SK-N-SH (cell line): Measurements from ENCODE around the gene PRLR. TPM values are rescaled to one million over a fixed set of nuclear protein-coding genes. Genes with fewer than 3 reads are reported as not detected.

Experiments
- CTCF ChIA-PET: fragments of 300-600, 350-600 bp; formaldehyde crosslinking; extraction: SDS; loops from one replicate; lab custom pipeline; 2021; lab: Yijun Ruan, JAX
- POLR2A ChIA-PET: fragments of 350-600 bp; sonication (Branson Sonifier 250); formaldehyde crosslinking; extraction: SDS; loops from one replicate; lab custom pipeline; 2020; ENCODE audit warnings: antibody characterized with exemption, inconsistent platforms; lab: Yijun Ruan, JAX
- DNase-seq: peaks from one replicate; pipeline ENCODE4 v3.0.0; 2012
- H2AFZ ChIP-seq: fragments of 200-600 bp; sonication (generic); 2 replicates; pipeline ENCODE4 v1.8.1; 2016; ENCODE audit warnings: antibody characterized with exemption, mild to moderate bottlenecking, low read depth
- H3F3A ChIP-seq: fragments of 200-600 bp; sonication (generic); replicated peaks from 2 replicates; pipeline ENCODE3; 2016; ENCODE audit warnings: antibody characterized with exemption, mild to moderate bottlenecking; ENCODE audit not compliant: insufficient read depth
- H3K27ac ChIP-seq, 2 experiments: fragments of 200-500 bp in 1 of 2; fragments of 200-600 bp in 1 of 2; sonication (Bioruptor generic) in 1 of 2; sonication (generic), shearing (Covaris generic) in 1 of 2; 2 replicates each; pipeline versions ENCODE4 v1.5.1 to v1.6.1; 2014 to 2016; ENCODE audit warnings: low read depth in 2 of 2, inconsistent platforms in 1 of 2, low read length in 1 of 2, mild to moderate bottlenecking in 1 of 2, mixed read lengths in 1 of 2
- H3K27me3 ChIP-seq: fragments of 200-600 bp; sonication (generic), shearing (Covaris generic); 2 replicates; pipeline ENCODE4 v1.6.1; 2016; ENCODE audit warnings: mixed run types; ENCODE audit not compliant: insufficient read depth
- H3K36me3 ChIP-seq, 2 experiments: fragments of 200-500 bp in 1 of 2; fragments of 200-600 bp in 1 of 2; sonication (Bioruptor generic) in 1 of 2; sonication (generic) in 1 of 2; replicated peaks in 1 of 2; 2 replicates each; pipeline versions ENCODE3 to v1.5.1; 2014 to 2016; ENCODE audit warnings: low read length in 1 of 2, mild to moderate bottlenecking in 1 of 2; ENCODE audit not compliant: insufficient read depth in 2 of 2, control insufficient read depth in 1 of 2
- H3K4me1 ChIP-seq, 2 experiments: fragments of 200-500 bp in 1 of 2; fragments of 200-600 bp in 1 of 2; sonication (Bioruptor generic) in 1 of 2; sonication (generic), shearing (Covaris generic) in 1 of 2; 2 replicates each; pipeline versions ENCODE4 v1.5.1 to v1.6.1; 2014 to 2016; ENCODE audit warnings: low read depth in 1 of 2, low read length in 1 of 2, mixed run types in 1 of 2; ENCODE audit not compliant: insufficient read depth in 2 of 2, control insufficient read depth in 1 of 2
- H3K4me2 ChIP-seq: fragments of 200-600 bp; sonication (generic), shearing (Covaris generic); 2 replicates; pipeline ENCODE4 v1.6.1; 2017; ENCODE audit warnings: mixed run types
- H3K4me3 ChIP-seq, 2 experiments: fragments of 200-500 bp in 1 of 2; fragments of 200-600 bp in 1 of 2; sonication (Bioruptor generic) in 1 of 2; sonication (generic), shearing (Covaris generic) in 1 of 2; 2 replicates each; pipeline versions ENCODE4 v1.5.1 to v1.8.1; 2014 to 2016; ENCODE audit warnings: low read depth in 2 of 2, inconsistent platforms in 1 of 2, low read length in 1 of 2, mild to moderate bottlenecking in 1 of 2, mixed read lengths in 1 of 2, moderate library complexity in 1 of 2
- H3K79me2 ChIP-seq: fragments of 200-600 bp; sonication (generic); 2 replicates; pipeline ENCODE4 v1.8.1; 2017; ENCODE audit warnings: mild to moderate bottlenecking; ENCODE audit not compliant: insufficient read depth
- H3K9ac ChIP-seq: fragments of 200-600 bp; sonication (generic); 2 replicates; pipeline ENCODE4 v1.6.1; 2017; ENCODE audit warnings: mixed run types
- H3K9me2 ChIP-seq: fragments of 200-600 bp; sonication (generic); 2 replicates; pipeline ENCODE4 v1.6.1; 2017; ENCODE audit warnings: mixed run types
- H3K9me3 ChIP-seq: fragments of 200-600 bp; sonication (generic); 2 replicates; pipeline ENCODE4 v1.6.1; 2017; ENCODE audit warnings: mixed run types, mild to moderate bottlenecking, moderate library complexity
- H4K20me1 ChIP-seq: fragments of 200-600 bp; sonication (generic); 2 replicates; pipeline ENCODE4 v1.6.1; 2017; ENCODE audit warnings: mild to moderate bottlenecking, mixed run types; ENCODE audit not compliant: insufficient read depth
- ELF1 ChIP-seq: IDR thresholded peaks from 2 replicates; pipeline ENCODE4 v1.4.0; 2012
- EZH2phosphoT487 ChIP-seq: fragments of 200-600 bp; sonication (generic); IDR thresholded peaks from 2 replicates; pipeline ENCODE4 v1.6.1; 2017; ENCODE audit warnings: low read depth, mixed run types, mild to moderate bottlenecking, antibody characterized with exemption, moderate library complexity, borderline replicate concordance
- FOSL2 ChIP-seq: IDR thresholded peaks from 2 replicates; pipeline ENCODE4 v1.4.0; 2012; ENCODE audit warnings: low read depth, mild to moderate bottlenecking, moderate library complexity, borderline replicate concordance
- GATA2 ChIP-seq: sonication (generic); formaldehyde crosslinking; IDR thresholded peaks from 2 replicates; pipeline ENCODE4 v1.5.0; 2020; ENCODE audit warnings: mild to moderate bottlenecking, missing genetic modification reagents
- IRF3 ChIP-seq: fragments of 150-350 bp; IDR thresholded peaks from 2 replicates; pipeline ENCODE4 v1.6.1; 2016; ENCODE audit warnings: mild to moderate bottlenecking, low read depth, low read length
- MEF2A ChIP-seq: IDR thresholded peaks from 2 replicates; pipeline ENCODE4 v1.4.0; 2012; ENCODE audit warnings: low read depth, borderline replicate concordance
- MXI1 ChIP-seq: IDR thresholded peaks from 2 replicates; pipeline ENCODE4 v1.6.1; 2012; ENCODE audit warnings: mild to moderate bottlenecking, low read depth, low read length, improper control_type of control experiment
- POLR2AphosphoS5 ChIP-seq: IDR thresholded peaks from 2 replicates; pipeline ENCODE4 v1.6.1; 2012; ENCODE audit warnings: low read depth, low read length
- RAD21 ChIP-seq: IDR thresholded peaks from 2 replicates; pipeline ENCODE4 v1.6.1; 2012; ENCODE audit warnings: mild to moderate bottlenecking, low read length
- RCOR1 ChIP-seq: fragments of 150-350 bp; IDR thresholded peaks from 2 replicates; pipeline ENCODE4 v1.6.1; 2017; ENCODE audit warnings: antibody characterized with exemption, low read length
- RFX5 ChIP-seq: IDR thresholded peaks from 2 replicates; pipeline ENCODE4 v1.6.1; 2012; ENCODE audit warnings: mild to moderate bottlenecking, improper control_type of control experiment, low read length
- RXRA ChIP-seq: IDR thresholded peaks from 2 replicates; pipeline ENCODE4 v1.4.0; 2012; ENCODE audit warnings: low read depth, mild to moderate bottlenecking, borderline replicate concordance
- SIN3A ChIP-seq: IDR thresholded peaks from 2 replicates; pipeline ENCODE4 v1.6.1; 2012; ENCODE audit warnings: low read depth, mild to moderate bottlenecking, low read length, moderate library complexity, borderline replicate concordance
- SMC3 ChIP-seq: IDR thresholded peaks from 2 replicates; pipeline ENCODE4 v1.6.1; 2012; ENCODE audit warnings: low read depth, low read length, improper control_type of control experiment
- TAF1 ChIP-seq: IDR thresholded peaks from 2 replicates; pipeline ENCODE4 v1.6.1; 2012; ENCODE audit warnings: low read depth, mild to moderate bottlenecking, low read length, moderate library complexity, borderline replicate concordance
- WGBS: methylation state at CpG from one replicate; pipeline ENCODE4 v1.1.6; 2017; ENCODE audit warnings: low lambda C conversion rate; 5-methylcytosine and 5-hydroxymethylcytosine counted together
- polyA plus RNA-seq, 3 experiments: library from polyadenylated mRNA; depleted of rRNA; stranded (reverse); fragments of >200 nt; gene quantifications; 2 replicates each; pipeline ENCODE4 v1.2.3, GENCODE V29; 2012
- TF ChIP-seq, protein P1 (sequence below): fragments of 150-350 bp; IDR thresholded peaks from 2 replicates; pipeline ENCODE4 v1.6.1; 2017; ENCODE audit warnings: antibody characterized with exemption, low read length, low read depth, borderline replicate concordance
- TF ChIP-seq, protein P2 (sequence below): IDR thresholded peaks from 2 replicates; pipeline ENCODE4 v1.6.1; 2012; ENCODE audit warnings: mild to moderate bottlenecking, low read depth, low read length, moderate library complexity
- TF ChIP-seq, protein P3 (sequence below): fragments of 200-600 bp; sonication (generic); IDR thresholded peaks from 2 replicates; pipeline ENCODE4 v1.6.1; 2017; ENCODE audit warnings: antibody characterized with exemption, mild to moderate bottlenecking, moderate library complexity
- TF ChIP-seq, protein P4 (sequence below): IDR thresholded peaks from 2 replicates; pipeline ENCODE4 v1.4.0; 2012; ENCODE audit warnings: low read depth, borderline replicate concordance

The PRLR gene
- polyA plus RNA-seq, 1 of the 3 experiments (the other 2 are of a cell fraction): 0.13 TPM

DNA sequence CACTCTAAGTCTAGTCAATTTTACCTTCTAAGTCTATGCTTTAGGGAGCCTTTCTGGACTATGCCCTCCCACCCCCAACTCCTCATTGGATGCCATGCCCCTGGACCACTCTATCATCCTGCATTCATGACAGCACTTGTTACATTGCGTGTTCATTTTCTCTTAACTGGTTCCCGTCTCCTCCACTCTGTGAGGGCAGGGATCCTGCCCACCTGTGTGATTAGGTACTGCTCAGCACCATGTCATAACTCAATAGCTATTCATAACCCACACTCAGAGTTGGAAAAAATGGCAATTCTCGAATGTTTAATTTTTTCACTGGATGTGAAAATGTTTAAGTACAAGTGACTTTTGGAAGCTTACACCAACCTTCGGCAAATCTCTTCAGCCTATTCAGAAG, 88.5 kb downstream of the PRLR start:
- DNase-seq: no peak
- peaks cover 4% of the 10 kb centered on the region for H3F3A ChIP-seq
- POLR2A ChIA-PET: no interaction called here
- H3K9me3 ChIP-seq: no peaks in the 10 kb centered on the region
- H3K9me2 ChIP-seq: no peaks in the 10 kb centered on the region
- H3K4me3 ChIP-seq: no peak overlapping the region
- no peaks in the 10 kb centered on the region for H4K20me1 ChIP-seq
- H3K27ac ChIP-seq: no peak overlapping the region
- no peaks in the 10 kb centered on the region for H3K79me2 ChIP-seq
- H3K27me3 ChIP-seq: peaks cover 8% of the 10 kb centered on the region; the same call in 1 of the 2 replicates
- no peaks in the 10 kb centered on the region for H3K36me3 ChIP-seq
- H3K9ac ChIP-seq: no peak overlapping the region
- 45% methylated on average over 4 of the region's 4 CpGs for WGBS
- no peak overlapping the region for H3K4me2 ChIP-seq
- no peaks in the 10 kb centered on the region for H3K4me1 ChIP-seq
- CTCF ChIA-PET: interaction anchor here (1.1 kb wide), 1 partner anchor 25 kb away, joined by 3 read pairs; no protein-coding TSS in a partner anchor
- H2AFZ ChIP-seq: no peak overlapping the region
- TF ChIP-seq, protein P1, sequence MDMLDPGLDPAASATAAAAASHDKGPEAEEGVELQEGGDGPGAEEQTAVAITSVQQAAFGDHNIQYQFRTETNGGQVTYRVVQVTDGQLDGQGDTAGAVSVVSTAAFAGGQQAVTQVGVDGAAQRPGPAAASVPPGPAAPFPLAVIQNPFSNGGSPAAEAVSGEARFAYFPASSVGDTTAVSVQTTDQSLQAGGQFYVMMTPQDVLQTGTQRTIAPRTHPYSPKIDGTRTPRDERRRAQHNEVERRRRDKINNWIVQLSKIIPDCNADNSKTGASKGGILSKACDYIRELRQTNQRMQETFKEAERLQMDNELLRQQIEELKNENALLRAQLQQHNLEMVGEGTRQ: no peak
- no peak for TF ChIP-seq ELF1
- no peak for TF ChIP-seq FOSL2
- no peak for TF ChIP-seq MEF2A
- TF ChIP-seq IRF3: no peak
- no peak for TF ChIP-seq POLR2AphosphoS5
- TF ChIP-seq, protein P2, sequence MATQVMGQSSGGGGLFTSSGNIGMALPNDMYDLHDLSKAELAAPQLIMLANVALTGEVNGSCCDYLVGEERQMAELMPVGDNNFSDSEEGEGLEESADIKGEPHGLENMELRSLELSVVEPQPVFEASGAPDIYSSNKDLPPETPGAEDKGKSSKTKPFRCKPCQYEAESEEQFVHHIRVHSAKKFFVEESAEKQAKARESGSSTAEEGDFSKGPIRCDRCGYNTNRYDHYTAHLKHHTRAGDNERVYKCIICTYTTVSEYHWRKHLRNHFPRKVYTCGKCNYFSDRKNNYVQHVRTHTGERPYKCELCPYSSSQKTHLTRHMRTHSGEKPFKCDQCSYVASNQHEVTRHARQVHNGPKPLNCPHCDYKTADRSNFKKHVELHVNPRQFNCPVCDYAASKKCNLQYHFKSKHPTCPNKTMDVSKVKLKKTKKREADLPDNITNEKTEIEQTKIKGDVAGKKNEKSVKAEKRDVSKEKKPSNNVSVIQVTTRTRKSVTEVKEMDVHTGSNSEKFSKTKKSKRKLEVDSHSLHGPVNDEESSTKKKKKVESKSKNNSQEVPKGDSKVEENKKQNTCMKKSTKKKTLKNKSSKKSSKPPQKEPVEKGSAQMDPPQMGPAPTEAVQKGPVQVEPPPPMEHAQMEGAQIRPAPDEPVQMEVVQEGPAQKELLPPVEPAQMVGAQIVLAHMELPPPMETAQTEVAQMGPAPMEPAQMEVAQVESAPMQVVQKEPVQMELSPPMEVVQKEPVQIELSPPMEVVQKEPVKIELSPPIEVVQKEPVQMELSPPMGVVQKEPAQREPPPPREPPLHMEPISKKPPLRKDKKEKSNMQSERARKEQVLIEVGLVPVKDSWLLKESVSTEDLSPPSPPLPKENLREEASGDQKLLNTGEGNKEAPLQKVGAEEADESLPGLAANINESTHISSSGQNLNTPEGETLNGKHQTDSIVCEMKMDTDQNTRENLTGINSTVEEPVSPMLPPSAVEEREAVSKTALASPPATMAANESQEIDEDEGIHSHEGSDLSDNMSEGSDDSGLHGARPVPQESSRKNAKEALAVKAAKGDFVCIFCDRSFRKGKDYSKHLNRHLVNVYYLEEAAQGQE: no peak
- TF ChIP-seq SIN3A: no peak
- no peak for TF ChIP-seq MXI1
- TF ChIP-seq, protein P3, sequence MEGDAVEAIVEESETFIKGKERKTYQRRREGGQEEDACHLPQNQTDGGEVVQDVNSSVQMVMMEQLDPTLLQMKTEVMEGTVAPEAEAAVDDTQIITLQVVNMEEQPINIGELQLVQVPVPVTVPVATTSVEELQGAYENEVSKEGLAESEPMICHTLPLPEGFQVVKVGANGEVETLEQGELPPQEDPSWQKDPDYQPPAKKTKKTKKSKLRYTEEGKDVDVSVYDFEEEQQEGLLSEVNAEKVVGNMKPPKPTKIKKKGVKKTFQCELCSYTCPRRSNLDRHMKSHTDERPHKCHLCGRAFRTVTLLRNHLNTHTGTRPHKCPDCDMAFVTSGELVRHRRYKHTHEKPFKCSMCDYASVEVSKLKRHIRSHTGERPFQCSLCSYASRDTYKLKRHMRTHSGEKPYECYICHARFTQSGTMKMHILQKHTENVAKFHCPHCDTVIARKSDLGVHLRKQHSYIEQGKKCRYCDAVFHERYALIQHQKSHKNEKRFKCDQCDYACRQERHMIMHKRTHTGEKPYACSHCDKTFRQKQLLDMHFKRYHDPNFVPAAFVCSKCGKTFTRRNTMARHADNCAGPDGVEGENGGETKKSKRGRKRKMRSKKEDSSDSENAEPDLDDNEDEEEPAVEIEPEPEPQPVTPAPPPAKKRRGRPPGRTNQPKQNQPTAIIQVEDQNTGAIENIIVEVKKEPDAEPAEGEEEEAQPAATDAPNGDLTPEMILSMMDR: no peak
- TF ChIP-seq EZH2phosphoT487: no peak
- TF ChIP-seq RCOR1: no peak
- no peak for TF ChIP-seq RFX5
- TF ChIP-seq RXRA: no peak
- TF ChIP-seq, protein P4, sequence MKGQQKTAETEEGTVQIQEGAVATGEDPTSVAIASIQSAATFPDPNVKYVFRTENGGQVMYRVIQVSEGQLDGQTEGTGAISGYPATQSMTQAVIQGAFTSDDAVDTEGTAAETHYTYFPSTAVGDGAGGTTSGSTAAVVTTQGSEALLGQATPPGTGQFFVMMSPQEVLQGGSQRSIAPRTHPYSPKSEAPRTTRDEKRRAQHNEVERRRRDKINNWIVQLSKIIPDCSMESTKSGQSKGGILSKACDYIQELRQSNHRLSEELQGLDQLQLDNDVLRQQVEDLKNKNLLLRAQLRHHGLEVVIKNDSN: no peak
- TF ChIP-seq RAD21: no peak
- no peak for TF ChIP-seq TAF1
- TF ChIP-seq GATA2 (CRISPR knock-in tag): no peak
- TF ChIP-seq SMC3: no peak
